ENCODE measurements around the gene MAD1L1. TPM values are rescaled to one million over a fixed set of nuclear protein-coding genes. Genes with fewer than 3 reads are reported as not detected.
"Not testable (repeated sequence)": the region's sequence is repeated elsewhere in the genome, so short reads cannot be mapped to it uniquely, and the experiment has no call there.

The MAD1L1 gene
- total RNA-seq, 1 donor from 2014 or later = 41.4 TPM

GRCh38 chr7:1886361-1887064 lies 346.2 kb downstream of the MAD1L1 start:
- no peak for DNase-seq (ENCODE audit: low spot score)

- no peak for DNase-seq (ENCODE audit: low spot score)
These were observed 347.1 kb downstream of the MAD1L1 start for GRCh38 chr7:1885465-1886226.

DNA sequence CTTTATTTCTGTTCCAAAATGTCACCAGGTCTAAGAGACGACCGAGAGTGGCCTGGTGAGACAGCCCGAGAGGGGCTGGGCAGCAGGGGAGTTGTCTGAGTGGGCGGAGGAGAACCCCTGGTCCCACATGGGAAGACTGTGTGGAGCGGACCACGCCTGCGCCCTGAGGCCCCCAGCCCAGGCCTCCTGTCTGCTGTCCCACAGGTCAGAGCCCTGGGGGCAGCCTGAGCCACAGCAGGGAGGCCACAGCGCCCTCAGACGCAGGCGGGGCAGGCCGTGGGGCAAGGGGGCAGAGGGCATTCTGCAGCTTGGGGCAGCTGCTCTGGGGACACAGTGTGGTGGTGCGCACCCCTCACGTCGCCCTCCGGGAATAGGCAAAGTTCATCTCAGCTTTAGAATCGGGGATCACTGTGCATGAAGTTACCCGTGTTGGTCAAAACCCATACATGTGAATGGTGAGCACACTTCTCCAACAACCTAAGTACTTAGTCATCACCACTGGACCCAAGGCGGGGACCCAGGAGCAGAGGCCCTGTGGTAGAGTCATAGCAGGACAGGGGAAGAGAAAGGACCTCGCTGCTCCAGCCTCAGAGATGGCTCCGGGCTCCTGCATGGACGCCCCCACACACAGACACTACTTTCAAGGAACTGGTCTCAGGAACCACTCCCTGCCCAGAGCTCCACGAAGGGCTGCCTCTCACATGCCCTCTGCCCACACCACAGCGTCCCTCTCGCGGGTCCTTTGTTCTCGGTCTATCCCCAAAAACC lies 348.0 kb downstream of the MAD1L1 start:
- DNase-seq (ENCODE audit: low spot score) = no peak

DNA sequence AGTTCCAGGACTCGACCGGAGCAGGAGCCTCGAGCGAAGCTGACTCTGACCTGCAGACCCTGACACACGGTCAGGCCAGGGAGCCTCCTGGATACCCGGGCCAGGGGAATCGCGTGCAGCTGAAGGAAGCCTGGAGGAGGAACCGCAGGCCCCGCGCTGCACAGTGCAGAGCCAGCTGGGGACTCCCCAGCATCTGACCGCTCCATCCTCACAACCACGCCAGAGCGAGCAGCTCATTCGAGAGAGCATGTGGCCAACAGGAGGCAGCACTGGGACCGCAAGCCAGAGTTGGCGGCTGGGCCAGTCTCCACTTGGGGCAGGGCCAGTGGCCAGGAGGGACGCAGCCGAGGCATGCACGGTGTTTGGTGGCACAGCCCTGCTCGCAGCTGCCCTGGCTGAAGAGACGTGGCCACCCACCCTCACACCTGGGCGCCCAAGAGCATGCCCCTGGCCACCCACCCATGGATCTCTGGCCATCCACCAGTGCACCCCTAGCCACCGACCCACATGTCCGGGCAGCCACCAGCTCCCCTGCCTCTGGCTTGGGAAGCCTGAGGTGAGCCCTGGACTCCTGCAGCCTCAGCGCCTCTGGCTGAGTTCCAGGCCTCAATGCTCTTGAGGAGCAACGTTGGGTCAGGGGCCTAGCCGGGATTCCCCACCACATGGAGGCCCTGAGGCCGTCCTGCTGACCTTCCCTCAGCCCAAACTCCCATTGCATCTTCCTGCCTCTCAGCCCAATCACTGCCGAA lies 348.7 kb downstream of the MAD1L1 start:
- no peak for DNase-seq (ENCODE audit: low spot score)

DNA sequence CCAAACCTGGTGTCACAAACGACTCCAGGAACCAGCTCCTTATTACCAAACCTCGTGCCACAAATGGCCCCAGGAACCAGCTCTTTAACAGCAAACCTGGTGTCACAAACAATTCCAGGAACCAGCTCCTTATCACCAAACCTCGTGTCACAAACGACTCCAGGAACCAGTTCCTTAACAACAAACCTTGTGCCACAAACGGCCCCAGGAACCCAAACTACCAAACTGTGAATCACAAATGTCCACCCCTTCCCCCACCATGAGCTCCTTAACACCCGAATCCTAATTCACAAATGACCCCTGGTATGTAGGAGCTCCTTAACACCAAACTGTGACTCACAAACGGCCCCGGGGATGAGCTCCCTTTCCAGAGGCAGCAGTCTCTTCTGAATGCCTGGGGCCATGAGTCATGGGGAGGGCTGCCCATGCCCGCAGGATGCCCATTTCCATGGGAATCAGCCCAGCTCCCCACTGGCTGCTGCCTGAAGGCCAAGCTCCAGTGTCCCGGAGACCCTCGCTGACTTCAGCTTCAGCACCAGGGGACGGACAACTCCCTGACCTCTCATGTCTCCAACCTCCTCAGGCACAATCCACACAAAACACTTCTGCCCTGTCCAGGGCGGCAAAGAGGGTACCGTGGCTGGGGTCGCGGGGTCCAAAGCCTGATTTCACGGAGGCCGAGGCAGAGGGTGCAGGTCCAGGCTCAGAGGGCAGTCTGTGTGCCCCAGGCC lies 349.5 kb downstream of the MAD1L1 start:
- DNase-seq (ENCODE audit: low spot score) = no peak

GRCh38 chr7:1882451-1882850 lies 350.3 kb downstream of the MAD1L1 start:
- no peak for DNase-seq (ENCODE audit: low spot score)

DNA sequence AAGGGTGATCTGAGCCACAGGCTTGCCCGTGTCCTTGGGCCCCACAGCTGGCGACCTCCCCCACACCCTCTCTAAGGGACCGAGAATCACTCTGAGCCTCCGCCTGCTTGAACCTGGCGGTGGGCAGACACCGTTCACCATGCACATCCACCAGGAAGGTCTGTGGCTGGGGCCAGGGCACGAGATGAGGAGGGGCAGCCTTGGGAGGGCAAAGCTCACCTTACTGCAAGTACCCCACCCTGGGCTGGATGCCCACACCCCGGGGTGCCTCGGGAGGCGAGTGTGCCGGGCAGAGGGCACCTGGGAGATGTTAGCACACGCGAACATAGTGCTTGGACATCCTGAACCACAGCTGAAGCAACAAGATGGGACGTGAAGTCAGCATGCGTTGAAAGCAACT lies 350.8 kb downstream of the MAD1L1 start:
- no peak for DNase-seq (ENCODE audit: low spot score)

GRCh38 chr7:1876641-1877040 lies 356.1 kb downstream of the MAD1L1 start:
- DNase-seq (ENCODE audit: low spot score) = not testable (repeated sequence)

DNA sequence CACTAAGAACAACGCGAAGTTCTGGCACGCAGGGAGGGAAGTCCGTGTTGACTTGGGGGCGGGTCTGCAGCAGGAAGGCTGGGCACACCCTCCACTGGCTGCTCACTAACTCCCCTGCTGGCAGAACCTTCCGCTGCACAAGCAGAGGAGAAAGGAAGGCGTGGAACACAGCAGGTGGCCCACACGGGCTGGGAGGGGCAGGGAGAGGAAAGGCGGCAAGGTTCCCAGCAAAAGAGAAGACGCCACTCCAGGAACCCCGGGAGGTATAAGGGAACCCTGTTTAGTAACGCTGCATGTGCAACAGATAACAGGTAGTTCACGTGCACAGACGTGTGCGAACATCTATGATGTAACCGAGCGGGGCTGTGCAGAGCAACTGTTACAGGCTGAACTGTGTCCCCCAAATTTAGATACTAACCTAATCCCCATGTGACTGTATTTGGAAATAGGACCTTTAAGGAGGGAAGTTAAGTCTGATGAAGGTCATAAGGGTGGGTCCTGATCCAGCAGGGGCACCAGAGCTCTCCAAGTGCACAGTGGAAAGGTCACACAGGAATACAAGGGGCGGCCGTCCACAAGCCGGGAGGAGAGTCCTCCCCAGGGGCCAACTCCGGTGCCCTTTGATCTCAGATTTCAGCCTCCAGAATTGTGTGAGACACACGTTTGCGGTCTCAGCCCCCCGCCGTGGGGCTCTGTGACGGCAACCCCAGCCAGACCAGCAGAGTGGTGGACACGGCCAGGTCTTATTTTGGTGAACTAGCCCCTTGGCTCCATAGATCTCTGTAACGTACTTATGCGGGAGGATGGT lies 357.1 kb downstream of the MAD1L1 start:
- not testable (repeated sequence) for DNase-seq (ENCODE audit: low spot score)

DNA sequence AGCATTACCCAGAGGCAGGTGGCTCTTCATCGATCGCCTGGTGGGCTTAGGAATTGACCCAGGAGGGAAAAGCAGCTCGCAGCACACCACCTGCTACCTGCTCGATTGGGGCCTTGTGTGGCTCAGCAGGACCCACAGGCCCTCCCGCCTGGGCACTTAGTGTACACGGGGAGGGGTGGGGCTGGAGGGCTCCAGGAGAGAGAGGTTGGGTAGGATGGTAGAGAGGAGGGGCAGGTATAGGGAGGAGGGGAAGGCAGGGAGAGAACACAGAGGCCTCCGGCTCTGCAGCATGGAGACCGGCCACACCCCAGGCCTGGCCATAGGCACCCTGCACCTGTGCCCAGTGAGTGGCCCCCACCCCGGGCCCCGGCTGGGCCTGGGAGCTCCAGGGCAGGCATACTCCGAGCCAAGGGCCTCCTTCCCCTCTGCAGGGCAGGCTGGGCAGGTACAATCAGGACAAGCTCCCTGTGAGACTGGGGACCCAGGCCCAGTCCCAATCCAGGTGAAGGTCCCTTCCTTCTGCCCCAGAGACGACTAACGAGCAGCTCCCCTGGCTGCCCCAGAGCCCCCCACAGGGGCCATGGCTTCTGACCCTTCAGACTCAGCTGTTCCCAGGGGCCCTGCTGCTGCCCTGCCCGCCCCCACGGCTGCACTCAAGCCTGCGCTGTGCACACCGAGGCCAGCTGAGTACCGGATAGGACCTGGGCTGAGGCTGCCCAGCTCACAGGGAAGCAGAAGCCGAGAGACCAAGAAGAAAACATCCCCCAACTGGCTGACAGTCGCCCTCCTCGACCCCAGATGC lies 358.0 kb downstream of the MAD1L1 start:
- not testable (repeated sequence) for DNase-seq (ENCODE audit: low spot score)

DNA sequence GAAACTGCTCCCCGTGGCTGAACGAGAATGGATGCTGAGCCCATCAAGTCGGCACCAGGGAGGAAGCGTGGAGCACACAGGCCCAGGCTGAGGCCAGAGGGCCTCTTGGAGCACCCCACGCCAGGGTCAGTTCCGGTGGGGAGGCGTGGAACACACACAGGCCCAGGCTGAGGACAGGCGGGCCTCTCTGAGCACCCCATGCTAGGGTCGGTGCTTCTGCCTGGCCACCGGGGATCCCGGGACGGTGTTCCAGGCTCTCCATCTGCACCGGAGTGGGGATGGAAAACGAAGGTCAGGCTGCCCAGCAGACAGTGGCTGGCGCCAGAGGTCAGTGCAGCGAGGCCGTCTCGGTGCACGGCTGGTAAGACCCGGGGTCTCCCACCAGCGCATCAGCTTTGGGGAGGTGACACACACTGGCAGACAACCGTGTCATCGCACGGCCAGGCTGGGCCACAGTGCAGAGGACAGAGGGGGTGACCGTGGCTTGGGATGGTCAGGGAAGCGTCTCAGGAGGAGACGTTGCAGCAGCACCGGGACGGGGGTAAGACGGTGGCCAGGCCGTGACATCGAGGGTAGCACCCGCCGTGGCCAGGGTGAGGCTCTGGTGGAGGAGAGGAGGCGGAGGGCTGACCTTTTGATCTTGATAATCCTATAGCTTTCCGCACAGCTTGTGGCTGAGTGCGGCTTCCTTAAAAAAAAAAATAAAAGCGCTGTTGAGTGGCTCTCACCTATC lies 358.7 kb downstream of the MAD1L1 start:
- DNase-seq (ENCODE audit: low spot score) = no peak

- DNase-seq (ENCODE audit: low spot score) = no peak
These were observed 359.3 kb downstream of the MAD1L1 start for GRCh38 chr7:1873421-1873820.

DNA sequence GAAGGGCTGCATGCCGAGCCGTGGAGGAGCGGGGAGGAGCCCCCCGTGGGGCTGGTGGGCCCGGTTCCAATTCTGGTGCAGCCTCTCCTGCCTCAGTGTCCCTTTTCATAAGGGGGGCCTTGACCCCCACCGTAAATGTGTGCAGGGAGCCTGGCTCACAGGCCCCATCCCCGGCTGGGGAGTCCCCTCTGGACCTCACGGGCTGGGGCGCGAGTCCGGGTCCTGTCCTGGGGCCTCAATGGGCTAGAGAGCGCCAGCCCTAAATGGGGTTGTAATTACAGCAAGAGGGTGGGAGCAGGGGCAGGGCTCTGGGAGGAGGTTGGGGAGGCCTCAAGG lies 359.7 kb downstream of the MAD1L1 start:
- no peak for DNase-seq (ENCODE audit: low spot score)

DNA sequence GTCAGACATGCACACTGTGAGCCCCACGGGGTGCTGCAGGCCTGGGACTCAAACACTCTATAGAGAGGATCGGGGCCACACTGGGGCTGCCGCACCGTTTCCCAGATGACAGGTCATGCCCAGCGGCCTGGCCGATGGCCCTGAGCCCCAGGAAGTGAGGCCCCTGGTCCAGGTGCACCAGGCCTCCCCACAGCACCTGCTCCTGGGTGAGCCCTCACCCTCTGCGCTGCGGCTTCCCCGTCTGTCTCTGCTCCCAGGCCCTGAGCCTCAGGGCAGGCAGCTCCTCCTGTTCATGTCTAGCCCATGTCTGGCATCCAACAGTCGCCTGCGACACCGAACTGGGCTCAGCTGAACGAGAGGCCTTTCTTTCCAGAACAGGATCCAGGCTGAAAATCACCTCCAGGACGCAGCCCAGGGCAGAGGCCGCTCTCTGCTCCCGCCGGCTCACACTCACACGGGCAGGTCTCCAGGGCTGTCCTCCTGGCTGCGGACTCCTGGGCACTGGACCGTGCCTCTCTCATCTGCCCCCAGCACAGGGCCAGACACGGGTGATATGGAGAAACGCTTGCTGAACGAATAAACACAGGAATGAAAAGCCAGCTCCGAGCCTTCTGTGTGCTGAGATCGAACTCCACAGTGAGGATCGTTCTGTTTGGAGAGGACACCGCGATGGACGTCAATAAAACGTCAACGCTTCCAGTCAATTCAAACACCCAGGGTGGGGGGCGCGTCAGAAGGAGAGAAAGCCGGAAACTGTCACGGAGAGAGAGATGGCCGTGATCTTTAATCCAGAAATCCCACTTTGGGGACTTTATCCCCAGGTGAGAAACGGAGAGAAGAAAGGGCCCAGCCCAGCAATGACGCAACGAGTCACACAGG lies 360.3 kb downstream of the MAD1L1 start:
- no peak for DNase-seq (ENCODE audit: low spot score)

DNA sequence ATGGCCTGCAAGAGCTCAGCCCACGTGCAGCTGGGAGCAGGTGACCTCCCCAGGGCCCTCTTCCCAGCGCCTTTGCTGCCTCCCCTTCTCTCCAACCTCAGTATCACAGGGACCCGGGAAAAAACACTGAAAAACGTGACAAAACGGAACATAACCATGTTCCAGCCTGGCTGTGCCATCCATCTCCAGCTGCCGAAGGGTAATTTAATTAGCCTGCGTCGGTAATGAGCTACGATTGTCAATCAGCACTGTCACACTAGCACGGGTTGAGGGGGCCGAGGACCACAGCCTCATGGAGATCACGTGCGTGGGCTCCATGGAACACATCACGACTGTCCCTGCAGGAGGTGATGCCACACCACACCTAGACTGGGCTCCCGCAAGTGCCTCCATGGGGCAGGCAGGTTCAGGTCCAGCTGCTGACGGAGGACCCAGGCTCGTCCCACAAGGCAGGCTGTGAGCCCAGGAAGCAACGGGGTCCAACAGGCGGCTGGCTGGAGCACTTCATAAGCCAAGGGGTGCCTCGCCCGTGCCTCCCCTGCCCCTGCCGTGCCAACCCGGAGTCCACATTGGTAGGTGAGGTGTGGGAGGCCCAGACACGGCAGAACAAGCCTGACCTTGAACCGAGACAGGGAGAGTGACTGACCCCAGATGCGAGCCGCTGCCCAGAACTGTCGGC lies 363.2 kb downstream of the MAD1L1 start:
- no peak for DNase-seq (ENCODE audit: low spot score)

GRCh38 chr7:1868516-1869165 lies 364.1 kb downstream of the MAD1L1 start:
- DNase-seq (ENCODE audit: low spot score) = no peak

Measured in ureter (tissue), 1 donor.